ENCODE data around the gene LTA. TPM values are rescaled to one million over a fixed set of nuclear protein-coding genes. Genes with fewer than 3 reads are reported as not detected.

The LTA gene
- polyA plus RNA-seq, 1 donor (not counting 4 experiments of a cell fraction or from before 2014, with no cell fraction given): 0.04 TPM

GRCh38 chr6:31620586-31621319, 48.7 kb downstream of the LTA start, which contains the start of gene PRRC2A:
Gene PRRC2A, plus strand, starts transcription at chr6:31620715. Its CDS starts 2,075 bp downstream, at chr6:31622790.
- no peaks in the 10 kb centered on the region for H3K27me3 ChIP-seq (ENCODE audit: control insufficient read depth, extremely low read depth, insufficient read depth, low read length)
- no peak for TF ChIP-seq EZH2 (IDR thresholded peaks at IDR 0.05; ENCODE audit: low read length)
- no peak for TF ChIP-seq CTCF (optimal IDR thresholded peaks at IDR 0.05 in 1 of 3, IDR thresholded peaks at IDR 0.05 in 1 of 3, conservative IDR thresholded peaks at IDR 0.05 in 1 of 3; ENCODE audit: extremely low read depth in 1 of 3, insufficient read depth in 2 of 3, low read length in 3 of 3)
- peaks cover 50% of the 10 kb centered on the region for H3K79me2 ChIP-seq (ENCODE audit: control insufficient read depth, insufficient read depth, low read length)
- H2AFZ ChIP-seq (ENCODE audit: control insufficient read depth, low read length): peak within 1 kb of the TSS; percentile 98
- peak within 1 kb of the TSS; percentile 99 for H3K4me2 ChIP-seq (ENCODE audit: control insufficient read depth, extremely low read depth, insufficient read depth, low read depth, low read length)
- peaks cover 2% of the 10 kb centered on the region for H3K9me1 ChIP-seq (ENCODE audit: control insufficient read depth, extremely low read depth, insufficient read depth, low read length)
- H3K9ac ChIP-seq (ENCODE audit: control insufficient read depth, extremely low read depth, insufficient read depth, low read length): peak within 1 kb of the TSS; percentile 96
- peak within 1 kb of the TSS; percentile 88 to 99 (median 90) for H3K4me3 ChIP-seq (ENCODE audit: control insufficient read depth in 2 of 3, extremely low read depth in 1 of 3, insufficient read depth in 2 of 3, low read depth in 1 of 3, low read length in 3 of 3)
- peaks cover 14% of the 10 kb centered on the region for H3K4me1 ChIP-seq (ENCODE audit: control insufficient read depth, extremely low read depth, insufficient read depth, low read length)
- H3K27ac ChIP-seq (ENCODE audit: control insufficient read depth, insufficient read depth, low read length): peak within 1 kb of the TSS; percentile 97
- FAIRE-seq: no peak
- no peak for DNase-seq (ENCODE audit: low read depth, low spot score)
- peaks cover 25% of the 10 kb centered on the region for H4K20me1 ChIP-seq (ENCODE audit: control insufficient read depth, extremely low read depth, insufficient read depth, low read length)
- H3K9me3 ChIP-seq (ENCODE audit: control insufficient read depth, low read depth, low read length): no peaks in the 10 kb centered on the region
- H3K36me3 ChIP-seq (ENCODE audit: control insufficient read depth in 2 of 2, extremely low read depth in 1 of 2, insufficient read depth in 2 of 2, low read length in 2 of 2): peaks cover 21 to 33% of the 10 kb centered on the region in 2 experiments
- dilution Hi-C loops (cut with MboI; ENCODE audit: extremely low pct_ligation_motif_present, low sequenced_read_pairs): no loop called here

- no peak for FAIRE-seq
- dilution Hi-C loops (cut with MboI; ENCODE audit: extremely low pct_ligation_motif_present, low sequenced_read_pairs): no loop called here
- peaks cover 14% of the 10 kb centered on the region for H3K4me1 ChIP-seq (ENCODE audit: control insufficient read depth, extremely low read depth, insufficient read depth, low read length)
- peak overlapping the region; percentile 84 to 99 (median 88) for H3K4me3 ChIP-seq (ENCODE audit: control insufficient read depth in 2 of 3, extremely low read depth in 1 of 3, insufficient read depth in 2 of 3, low read depth in 1 of 3, low read length in 3 of 3)
- H3K4me2 ChIP-seq (ENCODE audit: control insufficient read depth, extremely low read depth, insufficient read depth, low read depth, low read length): peak overlapping the region; percentile 99
- no peak for TF ChIP-seq EZH2 (IDR thresholded peaks at IDR 0.05; ENCODE audit: low read length)
- no peak for TF ChIP-seq CTCF (optimal IDR thresholded peaks at IDR 0.05 in 1 of 3, IDR thresholded peaks at IDR 0.05 in 1 of 3, conservative IDR thresholded peaks at IDR 0.05 in 1 of 3; ENCODE audit: extremely low read depth in 1 of 3, insufficient read depth in 2 of 3, low read length in 3 of 3)
- peaks cover 26 to 40% of the 10 kb centered on the region in 2 experiments for H3K36me3 ChIP-seq (ENCODE audit: control insufficient read depth in 2 of 2, extremely low read depth in 1 of 2, insufficient read depth in 2 of 2, low read length in 2 of 2)
- H3K27ac ChIP-seq (ENCODE audit: control insufficient read depth, insufficient read depth, low read length): peak overlapping the region; percentile 81
- H3K9me1 ChIP-seq (ENCODE audit: control insufficient read depth, extremely low read depth, insufficient read depth, low read length): peaks cover 2% of the 10 kb centered on the region
- no peak for DNase-seq (ENCODE audit: low read depth, low spot score)
- H4K20me1 ChIP-seq (ENCODE audit: control insufficient read depth, extremely low read depth, insufficient read depth, low read length): peaks cover 26% of the 10 kb centered on the region
- no peaks in the 10 kb centered on the region for H3K27me3 ChIP-seq (ENCODE audit: control insufficient read depth, extremely low read depth, insufficient read depth, low read length)
- no peak overlapping the region for H2AFZ ChIP-seq (ENCODE audit: control insufficient read depth, low read length)
- H3K9ac ChIP-seq (ENCODE audit: control insufficient read depth, extremely low read depth, insufficient read depth, low read length): peak overlapping the region; percentile 94
- peaks cover 56% of the 10 kb centered on the region for H3K79me2 ChIP-seq (ENCODE audit: control insufficient read depth, insufficient read depth, low read length)
- no peaks in the 10 kb centered on the region for H3K9me3 ChIP-seq (ENCODE audit: control insufficient read depth, low read depth, low read length)
These were observed 49.3 kb downstream of the LTA start for GRCh38 chr6:31621320-31621939.

Data from keratinocyte (primary cell).